HepG2 (cell line): ENCODE data around the gene FUT3. TPM values are rescaled to one million over a fixed set of nuclear protein-coding genes. Genes with fewer than 3 reads are reported as not detected.

ENCODE experiments used
- GRHL1 ChIP-seq: sonication (generic); formaldehyde crosslinking; conservative IDR thresholded peaks from 2 replicates; pipeline ENCODE4 v1.8.0; 2022; ENCODE audit warnings: missing genetic modification reagents
- HNRNPH1 ChIP-seq: fragments of 200-400 bp; formaldehyde crosslinking; optimal IDR thresholded peaks from 2 replicates; pipeline ENCODE3; 2017; ENCODE audit warnings: mild to moderate bottlenecking, low read depth, low read length
- KDM3A ChIP-seq: IDR thresholded peaks from 2 replicates; pipeline ENCODE4 v1.6.1; 2018; ENCODE audit warnings: low read depth, missing compliant biosample characterization
- KLF11 ChIP-seq: IDR thresholded peaks from 2 replicates; pipeline ENCODE4 v1.6.1; 2016; ENCODE audit warnings: missing compliant biosample characterization
- KLF9 ChIP-seq: IDR thresholded peaks from 2 replicates; pipeline ENCODE4 v1.6.1; 2016; ENCODE audit warnings: low read depth
- LCORL ChIP-seq, 2 experiments: fragments of 450-650 bp in 1 of 2; sonication (generic) in 1 of 2; formaldehyde crosslinking in 1 of 2; IDR thresholded peaks; 2 replicates each; pipeline versions ENCODE4 v1.5.0 to v1.6.1; 2017 to 2020; ENCODE audit warnings: antibody characterized with exemption in 1 of 2, missing genetic modification reagents in 1 of 2
- MTF2 ChIP-seq: sonication (generic); formaldehyde crosslinking; IDR thresholded peaks from 2 replicates; pipeline ENCODE4 v1.5.0; 2020; ENCODE audit warnings: missing genetic modification reagents, borderline replicate concordance
- NR2F6 ChIP-seq, 2 experiments: IDR thresholded peaks; 2 replicates each; pipeline ENCODE4 v1.6.1; 2016; ENCODE audit warnings: antibody characterized with exemption in 1 of 2, mild to moderate bottlenecking in 1 of 2
- PHB2 ChIP-seq: fragments of 450-650 bp; IDR thresholded peaks from 2 replicates; pipeline ENCODE4 v1.6.1; 2018; ENCODE audit not compliant: partially characterized antibody
- PLRG1 ChIP-seq: fragments of 450-650 bp; conservative IDR thresholded peaks from 2 replicates; pipeline ENCODE4 v1.6.1; 2016
- RELA ChIP-seq: sonication (generic); formaldehyde crosslinking; IDR thresholded peaks from 2 replicates; pipeline ENCODE4 v1.4.0; 2020; ENCODE audit warnings: missing genetic modification reagents
- TOPORS ChIP-seq: sonication (generic); formaldehyde crosslinking; IDR thresholded peaks from 2 replicates; pipeline ENCODE4 v1.8.0; 2023; ENCODE audit warnings: mild to moderate bottlenecking, missing genetic modification reagents
- TRIM24 ChIP-seq: sonication (generic); formaldehyde crosslinking; IDR thresholded peaks from 2 replicates; pipeline ENCODE4 v1.8.0; 2022; ENCODE audit warnings: mild to moderate bottlenecking, missing genetic modification reagents
- ZFP37 ChIP-seq: sonication (generic); formaldehyde crosslinking; IDR thresholded peaks from 2 replicates; pipeline ENCODE4 v1.4.0; 2020; ENCODE audit warnings: missing genetic modification reagents, borderline replicate concordance
- ZNF101 ChIP-seq: sonication (generic); formaldehyde crosslinking; IDR thresholded peaks from 2 replicates; pipeline ENCODE4 v1.4.0; 2020; ENCODE audit warnings: mild to moderate bottlenecking, low read depth, missing genetic modification reagents, borderline replicate concordance
- ZNF121 ChIP-seq: sonication (generic); formaldehyde crosslinking; IDR thresholded peaks from 2 replicates; pipeline ENCODE4 v1.5.0; 2020; ENCODE audit warnings: mild to moderate bottlenecking, missing genetic modification reagents
- ZNF260 ChIP-seq: sonication (generic); formaldehyde crosslinking; IDR thresholded peaks from 2 replicates; pipeline ENCODE4 v1.4.0; 2020; ENCODE audit warnings: missing genetic modification reagents, low read depth, mild to moderate bottlenecking, borderline replicate concordance
- ZNF337 ChIP-seq: sonication (generic); formaldehyde crosslinking; IDR thresholded peaks from 2 replicates; pipeline ENCODE4 v1.5.1; 2020; ENCODE audit warnings: missing genetic modification reagents, low read depth, mild to moderate bottlenecking, borderline replicate concordance
- ZNF362 ChIP-seq: sonication (generic); formaldehyde crosslinking; IDR thresholded peaks from 2 replicates; pipeline ENCODE4 v1.4.0; 2020; ENCODE audit warnings: missing genetic modification reagents, mild to moderate bottlenecking, borderline replicate concordance
- ZNF460 ChIP-seq: sonication (generic); formaldehyde crosslinking; IDR thresholded peaks from 2 replicates; pipeline ENCODE4 v1.5.1; 2020; ENCODE audit warnings: missing genetic modification reagents, mild to moderate bottlenecking, borderline replicate concordance
- ZNF687 ChIP-seq: sonication (generic); formaldehyde crosslinking; IDR thresholded peaks from 2 replicates; pipeline ENCODE4 v1.5.1; 2020; ENCODE audit warnings: mild to moderate bottlenecking, missing genetic modification reagents, moderate library complexity
- ZNF768 ChIP-seq: sonication (generic); formaldehyde crosslinking; IDR thresholded peaks from 2 replicates; pipeline ENCODE4 v1.4.0; 2020; ENCODE audit warnings: missing genetic modification reagents
- ZNF776 ChIP-seq: sonication (generic); formaldehyde crosslinking; IDR thresholded peaks from 2 replicates; pipeline ENCODE4 v1.4.0; 2020; ENCODE audit warnings: mild to moderate bottlenecking, missing genetic modification reagents
- polyA plus RNA-seq, 8 experiments: library from polyadenylated mRNA; depleted of rRNA in 3 of 8; stranded (reverse) in 7 of 8; unstranded in 1 of 8; fragments of >200 nt; fragmentation: Illumina TruSeq in 4 of 8; extraction: Trizol in 4 of 8; gene quantifications; 2 replicates each; pipeline versions ENCODE4 v1.2.1 to v1.2.3, GENCODE V29; 2011 to 2016; ENCODE audit warnings: low read depth in 4 of 8, missing spikeins in 1 of 8, mixed read lengths in 1 of 8; ENCODE audit not compliant: insufficient read depth in 1 of 8
- total RNA-seq, 5 experiments: library from RNA; depleted of rRNA; stranded (reverse); fragments of >200 nt; fragmentation: Illumina TruSeq; extraction: Trizol; gene quantifications; 2 replicates each; pipeline ENCODE4 v1.2.3, GENCODE V29; 2016; ENCODE audit warnings: low read depth in 1 of 5

FUT3 gene
- total and polyA plus RNA-seq, 2 of the 13 experiments (the other 11 are each of a cell fraction or from before 2014, with no cell fraction given): 0.53 to 1.1 TPM

- TF ChIP-seq ZNF687 (peak; percentile 33; the same call in 1 of the 2 replicates), KLF11 (CRISPR knock-in tag) (0 out of 2 replicates have a peak, but pooled peaks have one; percentile 17), GRHL1 (CRISPR knock-in tag) (no peak), PLRG1 (no peak), ZNF460 (CRISPR knock-in tag) (0 out of 2 replicates have a peak, but pooled peaks have one; percentile 27), ZNF121 (peak; percentile 20; the same call in 1 of the 2 replicates), TRIM24 (CRISPR knock-in tag) (no peak), ZNF337 (CRISPR knock-in tag) (no peak), KDM3A (CRISPR knock-in tag) (peak; percentile 45; the same call in 1 of the 2 replicates), ZNF260 (CRISPR knock-in tag) (no peak), ZNF768 (CRISPR knock-in tag) (no peak), ZNF101 (CRISPR knock-in tag) (no peak), TOPORS (peak; percentile 82; the same call in 1 of the 2 replicates), MTF2 (CRISPR knock-in tag) (no peak), RELA (no peak), ZFP37 (peak; percentile 83; the same call in 1 of the 2 replicates), ZNF776 (CRISPR knock-in tag) (no peak), KLF9 (CRISPR knock-in tag) (no peak), HNRNPH1 (no peak), ZNF362 (CRISPR knock-in tag) (no peak), NR2F6 (IDR thresholded peaks at IDR 0.05) (peak; percentile 50; the same call in 1 of the 2 replicates), NR2F6 (CRISPR knock-in tag; IDR thresholded peaks at IDR 0.05) (peak; percentile 67), LCORL (IDR thresholded peaks at IDR 0.05) (no peak), LCORL (CRISPR knock-in tag; IDR thresholded peaks at IDR 0.05) (peak; percentile 25; the same call in 1 of the 2 replicates), PHB2 (no peak)
Observed at GRCh38 chr19:5839065-5840017, 11.9 kb downstream of the FUT3 start, which contains the start of gene FUT6 (continued).
